Liver (tissue), 9 donors: ENCODE results near the gene RPS26. TPM values are rescaled to one million over a fixed set of nuclear protein-coding genes. Genes with fewer than 3 reads are reported as not detected.
A peak's percentile ranks its signal among the peaks of the same experiment; 100 is the strongest.

ENCODE experiments used
- DNase-seq: peaks from one replicate; pipeline ENCODE4 v3.0.0-alpha.2; 2017; ENCODE audit warnings: low spot score
- H3K27ac ChIP-seq, 2 donors: one replicate each; pipeline ENCODE4 v1.7.0; 2013; ENCODE audit warnings: inconsistent platforms in 2 of 2, low read length in 2 of 2, control low read depth in 1 of 2, low read depth in 1 of 2, mild to moderate bottlenecking in 1 of 2
- H3K27me3 ChIP-seq, 4 donors: one replicate each; pipeline versions ENCODE4 v1.6.1 to v1.7.0; 2013; ENCODE audit warnings: low read length in 3 of 4, inconsistent platforms in 1 of 4, mild to moderate bottlenecking in 1 of 4, moderate library complexity in 1 of 4; ENCODE audit not compliant: control insufficient read depth in 4 of 4, insufficient read depth in 4 of 4
- H3K36me3 ChIP-seq, 4 donors: one replicate each; pipeline versions ENCODE4 v1.6.1 to v1.7.0; 2013; ENCODE audit warnings: low read length in 3 of 4, mild to moderate bottlenecking in 3 of 4, low read depth in 1 of 4, moderate library complexity in 1 of 4; ENCODE audit not compliant: control insufficient read depth in 4 of 4, insufficient read depth in 3 of 4
- H3K4me1 ChIP-seq, 4 donors: one replicate each; pipeline versions ENCODE4 v1.6.1 to v1.7.0; 2013; ENCODE audit warnings: low read length in 3 of 4, mild to moderate bottlenecking in 3 of 4, moderate library complexity in 1 of 4; ENCODE audit not compliant: control insufficient read depth in 4 of 4, insufficient read depth in 4 of 4
- H3K4me3 ChIP-seq, 3 donors: one replicate each; pipeline versions ENCODE4 v1.6.1 to v1.7.0; 2013; ENCODE audit warnings: low read length in 3 of 3, control low read depth in 1 of 3, low read depth in 1 of 3, mild to moderate bottlenecking in 1 of 3
- H3K9ac ChIP-seq, 2 donors: one replicate each; pipeline ENCODE4 v1.7.0; 2013; ENCODE audit warnings: low read length in 2 of 2, mild to moderate bottlenecking in 2 of 2, moderate library complexity in 2 of 2, control low read depth in 1 of 2, low read depth in 1 of 2
- H3K9me3 ChIP-seq, 4 donors: one replicate each; pipeline versions ENCODE4 v1.6.1 to v1.7.0; 2013; ENCODE audit warnings: low read length in 3 of 4; ENCODE audit not compliant: control insufficient read depth in 4 of 4
- FOXA1 ChIP-seq: IDR thresholded peaks from 2 replicates; pipeline ENCODE4 v1.6.1; 2016; ENCODE audit warnings: antibody characterized with exemption
- FOXA2 ChIP-seq: IDR thresholded peaks from 2 replicates; pipeline ENCODE4 v1.6.1; 2016; ENCODE audit warnings: antibody characterized with exemption
- HNF4A ChIP-seq, 2 donors: conservative IDR thresholded peaks; 2 replicates each; pipeline ENCODE4 v1.6.1; 2016; ENCODE audit warnings: antibody characterized with exemption in 2 of 2, mild to moderate bottlenecking in 2 of 2
- HNF4G ChIP-seq: IDR thresholded peaks from 2 replicates; pipeline ENCODE4 v1.6.1; 2016; ENCODE audit warnings: antibody characterized with exemption
- JUND ChIP-seq, 2 donors: IDR thresholded peaks; 2 replicates each; pipeline ENCODE4 v1.6.1; 2016; ENCODE audit warnings: antibody characterized with exemption in 2 of 2
- RAD21 ChIP-seq, 2 donors: IDR thresholded peaks; 2 replicates each; pipeline ENCODE4 v1.6.1; 2016; ENCODE audit warnings: antibody characterized with exemption in 2 of 2, mild to moderate bottlenecking in 2 of 2
- RXRA ChIP-seq, 2 donors: IDR thresholded peaks; 2 replicates each; pipeline ENCODE4 v1.6.1; 2017 to 2018; ENCODE audit warnings: antibody characterized with exemption in 2 of 2, mild to moderate bottlenecking in 1 of 2
- SP1 ChIP-seq: IDR thresholded peaks from 2 replicates; pipeline ENCODE4 v1.6.1; 2018; ENCODE audit warnings: antibody characterized with exemption, mild to moderate bottlenecking
- YY1 ChIP-seq: IDR thresholded peaks from 2 replicates; pipeline ENCODE4 v1.6.1; 2016; ENCODE audit warnings: antibody characterized with exemption, mild to moderate bottlenecking
- WGBS: extraction: QIAGEN DNeasy Blood & Tissue Kit; methylation state at CpG from one replicate; pipeline ENCODE4 v1.1.7; 2013; 5-methylcytosine and 5-hydroxymethylcytosine counted together
- polyA plus RNA-seq, 2 donors: library from polyadenylated mRNA; stranded (reverse) in 1 of 2; unstranded in 1 of 2; fragments of 200-250 nt in 1 of 2; fragments of >200 nt in 1 of 2; fragmentation: Nextera tagmentation in 1 of 2; extraction: Ambion mirVana in 1 of 2; gene quantifications; one replicate each; pipeline versions ENCODE4 v1.2.1 to v1.2.3, GENCODE V29; 2013 to 2015
- total RNA-seq, 2 donors: library from RNA; depleted of rRNA; stranded (reverse); fragments of >200 nt; gene quantifications; one replicate each; pipeline ENCODE4 v1.2.3, GENCODE V29; 2014
- TF ChIP-seq, protein P1 (sequence below): IDR thresholded peaks from 2 replicates; pipeline ENCODE4 v1.6.1; 2016; ENCODE audit warnings: antibody characterized with exemption, mild to moderate bottlenecking
- TF ChIP-seq, protein P2 (sequence below): IDR thresholded peaks from 2 replicates; pipeline ENCODE4 v1.6.1; 2016; ENCODE audit warnings: antibody characterized with exemption
- TF ChIP-seq, protein P3 (sequence below): fragments of 150-350 bp; IDR thresholded peaks from 2 replicates; pipeline ENCODE4 v1.5.1; 2017; ENCODE audit warnings: improper control_type of control experiment, low read depth, low read length; ENCODE audit not compliant: missing input control
- TF ChIP-seq, protein P4 (sequence below): IDR thresholded peaks from 2 replicates; pipeline ENCODE4 v1.6.1; 2016; ENCODE audit warnings: antibody characterized with exemption
- donor health status: healthy.
- donor health status: healthy.
- donor health status: healthy.
- donor health status: healthy.
- donor health status: healthy.

The RPS26 gene
- total and polyA plus RNA-seq, 4 donors = 62.2 to 402 (median 219) TPM

DNA sequence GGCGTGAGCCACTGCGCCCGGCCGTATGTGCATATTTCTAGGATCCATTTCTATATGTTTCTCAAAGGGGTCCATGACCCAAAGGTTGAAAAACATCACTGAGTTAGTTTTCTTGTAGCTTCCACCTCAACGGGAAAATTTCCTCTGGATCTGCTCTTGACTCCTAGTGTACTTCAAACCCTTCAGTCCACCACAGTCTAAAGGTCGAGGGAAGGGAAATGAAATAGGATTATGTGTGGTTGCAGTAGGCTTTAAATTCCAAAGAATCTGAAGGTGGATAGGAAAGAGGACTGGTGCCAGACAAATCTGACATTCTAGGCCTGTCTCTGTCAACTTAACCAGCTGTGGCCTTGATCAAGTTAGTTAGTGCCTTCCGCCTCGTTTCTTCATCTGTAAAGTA, 46.4 kb upstream of the RPS26 start:
- H3K4me1 ChIP-seq = peaks cover 4 to 35% (median 24%) of the 10 kb centered on the region in 4 donors
- WGBS = 51% methylated on average over 8 of the region's 8 CpGs
- TF ChIP-seq HNF4G = peak; percentile 73
- peak; percentile 85 to 90 for TF ChIP-seq HNF4A (conservative IDR thresholded peaks at IDR 0.05)
- TF ChIP-seq RXRA (IDR thresholded peaks at IDR 0.05) = peak; percentile 22 to 51
- TF ChIP-seq, protein P1, sequence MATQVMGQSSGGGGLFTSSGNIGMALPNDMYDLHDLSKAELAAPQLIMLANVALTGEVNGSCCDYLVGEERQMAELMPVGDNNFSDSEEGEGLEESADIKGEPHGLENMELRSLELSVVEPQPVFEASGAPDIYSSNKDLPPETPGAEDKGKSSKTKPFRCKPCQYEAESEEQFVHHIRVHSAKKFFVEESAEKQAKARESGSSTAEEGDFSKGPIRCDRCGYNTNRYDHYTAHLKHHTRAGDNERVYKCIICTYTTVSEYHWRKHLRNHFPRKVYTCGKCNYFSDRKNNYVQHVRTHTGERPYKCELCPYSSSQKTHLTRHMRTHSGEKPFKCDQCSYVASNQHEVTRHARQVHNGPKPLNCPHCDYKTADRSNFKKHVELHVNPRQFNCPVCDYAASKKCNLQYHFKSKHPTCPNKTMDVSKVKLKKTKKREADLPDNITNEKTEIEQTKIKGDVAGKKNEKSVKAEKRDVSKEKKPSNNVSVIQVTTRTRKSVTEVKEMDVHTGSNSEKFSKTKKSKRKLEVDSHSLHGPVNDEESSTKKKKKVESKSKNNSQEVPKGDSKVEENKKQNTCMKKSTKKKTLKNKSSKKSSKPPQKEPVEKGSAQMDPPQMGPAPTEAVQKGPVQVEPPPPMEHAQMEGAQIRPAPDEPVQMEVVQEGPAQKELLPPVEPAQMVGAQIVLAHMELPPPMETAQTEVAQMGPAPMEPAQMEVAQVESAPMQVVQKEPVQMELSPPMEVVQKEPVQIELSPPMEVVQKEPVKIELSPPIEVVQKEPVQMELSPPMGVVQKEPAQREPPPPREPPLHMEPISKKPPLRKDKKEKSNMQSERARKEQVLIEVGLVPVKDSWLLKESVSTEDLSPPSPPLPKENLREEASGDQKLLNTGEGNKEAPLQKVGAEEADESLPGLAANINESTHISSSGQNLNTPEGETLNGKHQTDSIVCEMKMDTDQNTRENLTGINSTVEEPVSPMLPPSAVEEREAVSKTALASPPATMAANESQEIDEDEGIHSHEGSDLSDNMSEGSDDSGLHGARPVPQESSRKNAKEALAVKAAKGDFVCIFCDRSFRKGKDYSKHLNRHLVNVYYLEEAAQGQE = no peak
- TF ChIP-seq JUND (IDR thresholded peaks at IDR 0.05) = peak in 1 of 2 donors; percentile 12
- peak in 1 of 2 donors; percentile 14 for TF ChIP-seq RAD21 (IDR thresholded peaks at IDR 0.05)
- TF ChIP-seq SP1 = peak; percentile 67
- TF ChIP-seq, protein P2, sequence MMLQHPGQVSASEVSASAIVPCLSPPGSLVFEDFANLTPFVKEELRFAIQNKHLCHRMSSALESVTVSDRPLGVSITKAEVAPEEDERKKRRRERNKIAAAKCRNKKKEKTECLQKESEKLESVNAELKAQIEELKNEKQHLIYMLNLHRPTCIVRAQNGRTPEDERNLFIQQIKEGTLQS = no peak
- peak overlapping the region in 1 of 2 donors; percentile 36 for H3K27ac ChIP-seq
- no peaks in the 10 kb centered on the region for H3K27me3 ChIP-seq
- H3K9ac ChIP-seq = no peak overlapping the region
- DNase-seq = no peak
- H3K4me3 ChIP-seq = no peak overlapping the region
- H3K9me3 ChIP-seq = no peaks in the 10 kb centered on the region
- H3K36me3 ChIP-seq = peaks cover 14 to 36% (median 31%) of the 10 kb centered on the region in 4 donors

DNA sequence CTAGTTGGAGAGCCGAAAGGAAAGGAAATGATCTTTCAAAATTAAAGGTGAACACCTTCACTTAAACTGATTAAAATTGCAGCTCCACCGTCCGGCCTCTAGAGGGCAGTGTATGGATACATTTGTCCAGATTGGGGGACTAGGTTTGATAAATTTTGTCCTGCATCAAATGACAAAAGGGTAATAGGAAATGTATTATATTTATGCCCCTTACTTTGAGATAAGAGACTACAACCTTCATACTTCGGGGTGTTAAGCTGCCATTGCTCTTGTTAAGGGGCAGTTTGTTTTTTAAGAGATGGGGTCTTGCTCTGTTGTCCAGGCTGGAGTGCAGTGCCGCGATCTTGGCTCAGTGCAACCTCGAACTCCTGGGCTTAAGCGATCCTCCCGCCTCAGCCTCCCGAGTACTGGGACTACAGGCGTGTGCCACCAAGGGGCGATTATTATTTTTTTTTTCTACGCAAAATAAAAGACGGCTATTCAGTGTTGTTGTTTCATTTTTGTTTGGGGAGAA, 45.5 kb upstream of the RPS26 start:
- Histone ChIP-seq H3K9ac (peak overlapping the region; percentile 15 to 66), H3K36me3 (peaks cover 11 to 27% (median 24%) of the 10 kb centered on the region in 4 donors), H3K9me3 (no peaks in the 10 kb centered on the region), H3K27me3 (no peaks in the 10 kb centered on the region), H3K4me1 (peaks cover 4 to 35% (median 26%) of the 10 kb centered on the region in 4 donors), H3K4me3 (peak overlapping the region; percentile 58 to 92 (median 87)), H3K27ac (peak overlapping the region; percentile 82 to 89)
- WGBS = 16% methylated on average over 14 of the region's 14 CpGs
- DNase-seq = peak; percentile 67
- TF ChIP-seq FOXA2 (no peak), FOXA1 (no peak), RAD21 (IDR thresholded peaks at IDR 0.05) (peak; percentile 90 to 91), JUND (IDR thresholded peaks at IDR 0.05) (no peak), YY1 (no peak), HNF4G (no peak), SP1 (no peak), HNF4A (conservative IDR thresholded peaks at IDR 0.05) (no peak)
- TF ChIP-seq, protein P3, sequence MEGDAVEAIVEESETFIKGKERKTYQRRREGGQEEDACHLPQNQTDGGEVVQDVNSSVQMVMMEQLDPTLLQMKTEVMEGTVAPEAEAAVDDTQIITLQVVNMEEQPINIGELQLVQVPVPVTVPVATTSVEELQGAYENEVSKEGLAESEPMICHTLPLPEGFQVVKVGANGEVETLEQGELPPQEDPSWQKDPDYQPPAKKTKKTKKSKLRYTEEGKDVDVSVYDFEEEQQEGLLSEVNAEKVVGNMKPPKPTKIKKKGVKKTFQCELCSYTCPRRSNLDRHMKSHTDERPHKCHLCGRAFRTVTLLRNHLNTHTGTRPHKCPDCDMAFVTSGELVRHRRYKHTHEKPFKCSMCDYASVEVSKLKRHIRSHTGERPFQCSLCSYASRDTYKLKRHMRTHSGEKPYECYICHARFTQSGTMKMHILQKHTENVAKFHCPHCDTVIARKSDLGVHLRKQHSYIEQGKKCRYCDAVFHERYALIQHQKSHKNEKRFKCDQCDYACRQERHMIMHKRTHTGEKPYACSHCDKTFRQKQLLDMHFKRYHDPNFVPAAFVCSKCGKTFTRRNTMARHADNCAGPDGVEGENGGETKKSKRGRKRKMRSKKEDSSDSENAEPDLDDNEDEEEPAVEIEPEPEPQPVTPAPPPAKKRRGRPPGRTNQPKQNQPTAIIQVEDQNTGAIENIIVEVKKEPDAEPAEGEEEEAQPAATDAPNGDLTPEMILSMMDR = peak; percentile 92
- TF ChIP-seq, protein P4, sequence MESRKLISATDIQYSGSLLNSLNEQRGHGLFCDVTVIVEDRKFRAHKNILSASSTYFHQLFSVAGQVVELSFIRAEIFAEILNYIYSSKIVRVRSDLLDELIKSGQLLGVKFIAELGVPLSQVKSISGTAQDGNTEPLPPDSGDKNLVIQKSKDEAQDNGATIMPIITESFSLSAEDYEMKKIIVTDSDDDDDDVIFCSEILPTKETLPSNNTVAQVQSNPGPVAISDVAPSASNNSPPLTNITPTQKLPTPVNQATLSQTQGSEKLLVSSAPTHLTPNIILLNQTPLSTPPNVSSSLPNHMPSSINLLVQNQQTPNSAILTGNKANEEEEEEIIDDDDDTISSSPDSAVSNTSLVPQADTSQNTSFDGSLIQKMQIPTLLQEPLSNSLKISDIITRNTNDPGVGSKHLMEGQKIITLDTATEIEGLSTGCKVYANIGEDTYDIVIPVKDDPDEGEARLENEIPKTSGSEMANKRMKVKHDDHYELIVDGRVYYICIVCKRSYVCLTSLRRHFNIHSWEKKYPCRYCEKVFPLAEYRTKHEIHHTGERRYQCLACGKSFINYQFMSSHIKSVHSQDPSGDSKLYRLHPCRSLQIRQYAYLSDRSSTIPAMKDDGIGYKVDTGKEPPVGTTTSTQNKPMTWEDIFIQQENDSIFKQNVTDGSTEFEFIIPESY = no peak
